Heart right ventricle (tissue), 16 donors: Measurements from ENCODE around the gene SDCBP2. TPM values are rescaled to one million over a fixed set of nuclear protein-coding genes. Genes with fewer than 3 reads are reported as not detected.

Source experiments
- ATAC-seq, 8 donors: fragments of 200-7000 bp; cut with Tn5 transposase; one replicate each; pipeline ENCODE4 v1.9.1; 2020; ENCODE audit warnings: mild to moderate bottlenecking in 8 of 8, moderate library complexity in 8 of 8, moderate number of reproducible peaks in 1 of 8
- DNase-seq, 2 donors: peaks; one replicate each; pipeline ENCODE4 v3.0.0-alpha.2; 2020
- H3K27ac ChIP-seq, 10 donors: fragments of 200-600 bp; sonication (generic) in 2 of 10; one replicate each; pipeline versions ENCODE4 v1.5.0 to v1.8.0; 2020 to 2022; ENCODE audit warnings: mild to moderate bottlenecking in 3 of 10
- H3K27me3 ChIP-seq, 7 donors: fragments of 200-600 bp; one replicate each; pipeline ENCODE4 v1.8.0; 2021 to 2022; ENCODE audit warnings: mild to moderate bottlenecking in 2 of 7
- H3K36me3 ChIP-seq, 9 donors: fragments of 200-600 bp; sonication (generic) in 1 of 9; one replicate each; pipeline versions ENCODE4 v1.5.0 to v1.8.0; 2020 to 2022; ENCODE audit warnings: mild to moderate bottlenecking in 2 of 9
- H3K4me1 ChIP-seq, 9 donors: fragments of 200-600 bp; sonication (generic) in 1 of 9; one replicate each; pipeline versions ENCODE4 v1.5.0 to v1.8.0; 2020 to 2022; ENCODE audit warnings: mild to moderate bottlenecking in 4 of 9
- H3K4me3 ChIP-seq, 10 donors: fragments of 200-600 bp; sonication (generic) in 2 of 10; one replicate each; pipeline versions ENCODE4 v1.5.0 to v1.8.0; 2020 to 2022; ENCODE audit warnings: mild to moderate bottlenecking in 7 of 10, moderate library complexity in 2 of 10
- H3K9me3 ChIP-seq, 11 donors: fragments of 200-600 bp in 10 of 11; sonication (generic) in 2 of 11; one replicate each; pipeline versions ENCODE4 v1.5.0 to v1.8.0; 2013 to 2022; ENCODE audit warnings: mild to moderate bottlenecking in 2 of 11, control low read depth in 1 of 11, moderate library complexity in 1 of 11
- CTCF ChIP-seq, 9 donors: fragments of 200-600 bp; sonication (generic) in 2 of 9; IDR thresholded peaks; one replicate each; pipeline versions ENCODE4 v1.5.0 to v1.8.0; 2021 to 2022; ENCODE audit warnings: antibody characterized with exemption in 9 of 9, mild to moderate bottlenecking in 5 of 9, moderate library complexity in 1 of 9
- WGBS, 2 donors: extraction: QIAGEN DNeasy Blood & Tissue Kit; methylation state at CpG; one replicate each; pipeline ENCODE4 v1.1.7; 2013; ENCODE audit warnings: inconsistent platforms in 1 of 2; 5-methylcytosine and 5-hydroxymethylcytosine counted together
- intact Hi-C, 10 donors: fragments of 100-400 bp; cut with DNase I; formaldehyde crosslinking; loops; one replicate each; pipeline versions ENCODE4 v1.11.1 to v1.14.2; 2022
- polyA plus RNA-seq, 2 donors: library from polyadenylated mRNA; stranded (reverse); fragments of 200-250 nt; gene quantifications; one replicate each; pipeline ENCODE4 v1.2.3, GENCODE V29; 2013
- total RNA-seq, 10 donors: library from RNA; stranded (reverse); fragmentation: NEBNext Ultra II Directional in 3 of 10; extraction: Animal tissue kit (Norgen Biotek cat#: 25700) in 3 of 10; gene quantifications; one replicate each; pipeline versions ENCODE4 v1.2.1 to v1.2.4, GENCODE V29; 2021 to 2023
- donor health status: Arrhythmogenic right ventricular cardiomyopathy.
- donor health status: ischemic (EF 13 %, LVEDD 7.1; RV severe dilation, severe dysfunction).
- donor health status: healthy with polysubstance abuse.
- donor health status: DM: no; HTN: yes; CAD: no.
- donor health status: DM: no; HTN: no; CAD: no.
- donor health status: ischemic (EF 25% LVEDD 6.9; RV normal size, moderate dysfunction).
- donor health status: ischemic (EF 25% LVEDD 5.7; RV mildly dilated, moderate dysfunction).
- donor health status: healthy.
- donor health status: DM: yes; HTN: yes; CAD: no.
- donor health status: Ischemic cardiomyopathy.
- donor health status: ischemic (EF 35%, LVEDD 5.7; RV mildly dilated, moderate dysfunction).
- donor health status: nonischemic (EF 11% LVEDD 7.7; RV severe dilation, severe dysfunction).
- donor health status: DM: yes; HTN: yes; CAD: no.
- donor health status: PGD.
- donor health status: ischemic (EF 29% LVEDD 5.4; RV normal size, mild dysfunction).
- donor health status: nonischemic (EF 23%, LVEDD 6.1; RV moderate dilation, normal function).

The SDCBP2 gene
- total and polyA plus RNA-seq, 12 donors, result 0.62 to 4.3 (median 2.0) TPM

GRCh38 chr20:1265916-1266166 is 63.1 kb downstream of the SDCBP2 start:
- no peak for DNase-seq
- H3K27ac ChIP-seq, result peak overlapping the region in 8 of 10 donors; percentile 56 to 78 (median 66)
- peaks cover 0 to 12% (median 0%) of the 10 kb centered on the region in 11 donors for H3K9me3 ChIP-seq
- intact Hi-C loops, result no loop called here
- H3K36me3 ChIP-seq, result no peaks in the 10 kb centered on the region
- 5 to 7% methylated on average over 10 of the region's 10 CpGs for WGBS, 2 donors
- TF ChIP-seq CTCF (IDR thresholded peaks at IDR 0.05), result no peak
- no peak for ATAC-seq
- peaks cover 0 to 27% (median 18%) of the 10 kb centered on the region in 9 donors for H3K4me1 ChIP-seq
- H3K4me3 ChIP-seq, result peak overlapping the region; percentile 42 to 96 (median 88)
- peaks cover 0 to 40% (median 6%) of the 10 kb centered on the region in 7 donors for H3K27me3 ChIP-seq

- 94 to 98% methylated on average over 4 of the region's 4 CpGs for WGBS, 2 donors
- TF ChIP-seq CTCF (IDR thresholded peaks at IDR 0.05), result no peak
- no peak for ATAC-seq
- Histone ChIP-seq H3K27ac (peak overlapping the region in 5 of 10 donors; percentile 56 to 78 (median 59)), H3K27me3 (peaks cover 0 to 45% (median 7%) of the 10 kb centered on the region in 7 donors), H3K4me3 (peak overlapping the region in 8 of 10 donors; percentile 49 to 96 (median 88)), H3K36me3 (no peaks in the 10 kb centered on the region), H3K4me1 (peaks cover 0 to 27% (median 18%) of the 10 kb centered on the region in 9 donors), H3K9me3 (peaks cover 0 to 12% (median 0%) of the 10 kb centered on the region in 11 donors)
- no peak for DNase-seq
- intact Hi-C loops, result no loop called here
Measured at GRCh38 chr20:1265226-1265915, 63.6 kb downstream of the SDCBP2 start.

- DNase-seq (no peak), ATAC-seq (no peak)
- 71 to 90% methylated on average over 2 of the region's 2 CpGs for WGBS, 2 donors
- H3K4me3 ChIP-seq, result no peak overlapping the region
- H3K36me3 ChIP-seq, result no peaks in the 10 kb centered on the region
- H3K27me3 ChIP-seq, result peaks cover 0 to 47% (median 7%) of the 10 kb centered on the region in 7 donors
- peaks cover 0 to 27% (median 18%) of the 10 kb centered on the region in 9 donors for H3K4me1 ChIP-seq
- intact Hi-C loops, result no loop called here
- H3K9me3 ChIP-seq, result peaks cover 0 to 12% (median 0%) of the 10 kb centered on the region in 11 donors
- TF ChIP-seq CTCF (IDR thresholded peaks at IDR 0.05), result no peak
- no peak overlapping the region for H3K27ac ChIP-seq
Measured at GRCh38 chr20:1264727-1265126, 64.2 kb downstream of the SDCBP2 start.

GRCh38 chr20:1263853-1264252 is 65.1 kb downstream of the SDCBP2 start:
- Histone ChIP-seq H3K4me3 (no peak overlapping the region), H3K4me1 (peaks cover 0 to 27% (median 18%) of the 10 kb centered on the region in 9 donors), H3K9me3 (peaks cover 0 to 12% (median 0%) of the 10 kb centered on the region in 11 donors), H3K27ac (no peak overlapping the region), H3K36me3 (no peaks in the 10 kb centered on the region), H3K27me3 (peaks cover 0 to 47% (median 7%) of the 10 kb centered on the region in 7 donors)
- ATAC-seq (no peak), DNase-seq (no peak)
- no peak for TF ChIP-seq CTCF (IDR thresholded peaks at IDR 0.05)
- intact Hi-C loops, result no loop called here
- WGBS, 2 donors, result 80 to 89% methylated on average over 1 of the region's 1 CpG

Other genes with a start within 250 kb of the SDCBP2 start
- gene PSMF1, start 210.5 kb downstream of the SDCBP2 start, total RNA-seq, result 100 to 1,000 TPM; 105 to 181 (median 129) TPM
- gene PSMF1, start 210.5 kb downstream of the SDCBP2 start, polyA plus RNA-seq, result 10 to 100 TPM; 22.4 to 89.5 TPM
- 1 to 10 TPM; 1.5 to 5.1 (median 2.4) TPM for gene TMEM74B, start 144.2 kb downstream of the SDCBP2 start, total RNA-seq
- gene TMEM74B, start 144.2 kb downstream of the SDCBP2 start, polyA plus RNA-seq, result 10 to 100 TPM in 1 of 2 donors, 1 to 10 TPM in 1; 1.5 to 17.5 TPM
- under 1 TPM in 6 of 10 donors, not detected in 4; 0.18 to 0.90 (median 0.38) TPM for gene C20orf202, start 125.7 kb downstream of the SDCBP2 start, total RNA-seq
- under 1 TPM; 0.23 to 0.80 TPM for gene C20orf202, start 125.7 kb downstream of the SDCBP2 start, polyA plus RNA-seq
- not detected for gene RAD21L1, start 103.1 kb downstream of the SDCBP2 start, total RNA-seq
- gene RAD21L1, start 103.1 kb downstream of the SDCBP2 start, polyA plus RNA-seq, result not detected
- gene SNPH, start 62.8 kb downstream of the SDCBP2 start, total RNA-seq, result 10 to 100 TPM in 6 of 10 donors, 1 to 10 TPM in 4; 6.0 to 14.3 (median 11.3) TPM
- 1 to 10 TPM; 1.5 to 4.8 TPM for gene SNPH, start 62.8 kb downstream of the SDCBP2 start, polyA plus RNA-seq
- gene FKBP1A, start 63.9 kb upstream of the SDCBP2 start, total RNA-seq, result 100 to 1,000 TPM; 112 to 276 (median 140) TPM
- gene FKBP1A, start 63.9 kb upstream of the SDCBP2 start, polyA plus RNA-seq, result 100 to 1,000 TPM; 110 to 311 TPM
- 10 to 100 TPM; 54.6 to 75.6 (median 63.8) TPM for gene NSFL1C, start 137.7 kb upstream of the SDCBP2 start, total RNA-seq
- gene NSFL1C, start 137.7 kb upstream of the SDCBP2 start, polyA plus RNA-seq, result 10 to 100 TPM; 39.4 to 46.9 TPM
- 1 to 10 TPM in 6 of 10 donors, under 1 TPM in 4; 0.23 to 7.3 (median 1.7) TPM for gene SIRPB2, start 162.3 kb upstream of the SDCBP2 start, total RNA-seq
- gene SIRPB2, start 162.3 kb upstream of the SDCBP2 start, polyA plus RNA-seq, result 1 to 10 TPM in 1 of 2 donors, under 1 TPM in 1; 0.88 to 1.2 TPM
- gene SIRPD, start 228.6 kb upstream of the SDCBP2 start, total RNA-seq, result under 1 TPM in 1 of 10 donors, not detected in 9; 0.23 TPM
- under 1 TPM in 1 of 2 donors, not detected in 1; 0.17 TPM for gene SIRPD, start 228.6 kb upstream of the SDCBP2 start, polyA plus RNA-seq